HEK293T (cell line): ENCODE results near the gene ATXN3.

Experiments
- ARNT ChIP-seq: fragments of 450-650 bp; IDR thresholded peaks from 2 replicates; pipeline ENCODE4 v1.6.1; 2017; ENCODE audit warnings: mild to moderate bottlenecking
- FOXK2 ChIP-seq: fragments of 450-650 bp; IDR thresholded peaks from 2 replicates; pipeline ENCODE4 v1.6.1; 2016; ENCODE audit warnings: mild to moderate bottlenecking
- FOXM1 ChIP-seq: fragments of 450-650 bp; IDR thresholded peaks from 2 replicates; pipeline ENCODE4 v1.6.1; 2017; ENCODE audit warnings: mild to moderate bottlenecking, borderline replicate concordance
- HDGF ChIP-seq: fragments of 450-650 bp; IDR thresholded peaks from 2 replicates; pipeline ENCODE4 v1.6.1; 2017; ENCODE audit warnings: antibody characterized with exemption, borderline replicate concordance
- SUZ12 ChIP-seq: fragments of 450-650 bp; IDR thresholded peaks from 2 replicates; pipeline ENCODE4 v1.6.1; 2016; ENCODE audit warnings: mild to moderate bottlenecking

- TF ChIP-seq SUZ12 (no peak), FOXK2 (no peak), ARNT (no peak), HDGF (no peak), FOXM1 (no peak)
Observed at GRCh38 chr14:92033433-92033832, 72.9 kb downstream of the ATXN3 start.
